Mucosa of rectum (tissue), 2 donors: Measurements from ENCODE around the gene FLT3.
"Not testable (repeated sequence)": the region's sequence is repeated elsewhere in the genome, so short reads cannot be mapped to it uniquely, and the experiment has no call there.

Experiments
- H3K27ac ChIP-seq, 2 donors: one replicate each; pipeline ENCODE4 v1.7.0; 2013; ENCODE audit warnings: inconsistent platforms in 2 of 2, low read depth in 2 of 2, low read length in 2 of 2
- H3K27me3 ChIP-seq, 2 donors: one replicate each; pipeline ENCODE4 v1.7.0; 2013; ENCODE audit warnings: low read length in 2 of 2; ENCODE audit not compliant: control insufficient read depth in 2 of 2, insufficient read depth in 2 of 2
- H3K36me3 ChIP-seq, 2 donors: one replicate each; pipeline ENCODE4 v1.7.0; 2013; ENCODE audit warnings: low read length in 2 of 2; ENCODE audit not compliant: control insufficient read depth in 2 of 2, insufficient read depth in 2 of 2
- H3K4me1 ChIP-seq, 2 donors: one replicate each; pipeline ENCODE4 v1.7.0; 2013; ENCODE audit warnings: low read length in 2 of 2, mild to moderate bottlenecking in 1 of 2; ENCODE audit not compliant: control insufficient read depth in 2 of 2, insufficient read depth in 2 of 2
- H3K4me3 ChIP-seq, 2 donors: one replicate each; pipeline ENCODE4 v1.7.0; 2013; ENCODE audit warnings: low read length in 2 of 2
- H3K9ac ChIP-seq, 2 donors: one replicate each; pipeline ENCODE4 v1.7.0; 2013; ENCODE audit warnings: low read length in 2 of 2, low read depth in 1 of 2, mild to moderate bottlenecking in 1 of 2
- H3K9me3 ChIP-seq, 2 donors: one replicate each; pipeline ENCODE4 v1.7.0; 2013; ENCODE audit warnings: low read length in 2 of 2; ENCODE audit not compliant: control insufficient read depth in 2 of 2
- donor health status: healthy.
- donor health status: Normal muscosa, but diverticular disease.

FLT3 gene

DNA sequence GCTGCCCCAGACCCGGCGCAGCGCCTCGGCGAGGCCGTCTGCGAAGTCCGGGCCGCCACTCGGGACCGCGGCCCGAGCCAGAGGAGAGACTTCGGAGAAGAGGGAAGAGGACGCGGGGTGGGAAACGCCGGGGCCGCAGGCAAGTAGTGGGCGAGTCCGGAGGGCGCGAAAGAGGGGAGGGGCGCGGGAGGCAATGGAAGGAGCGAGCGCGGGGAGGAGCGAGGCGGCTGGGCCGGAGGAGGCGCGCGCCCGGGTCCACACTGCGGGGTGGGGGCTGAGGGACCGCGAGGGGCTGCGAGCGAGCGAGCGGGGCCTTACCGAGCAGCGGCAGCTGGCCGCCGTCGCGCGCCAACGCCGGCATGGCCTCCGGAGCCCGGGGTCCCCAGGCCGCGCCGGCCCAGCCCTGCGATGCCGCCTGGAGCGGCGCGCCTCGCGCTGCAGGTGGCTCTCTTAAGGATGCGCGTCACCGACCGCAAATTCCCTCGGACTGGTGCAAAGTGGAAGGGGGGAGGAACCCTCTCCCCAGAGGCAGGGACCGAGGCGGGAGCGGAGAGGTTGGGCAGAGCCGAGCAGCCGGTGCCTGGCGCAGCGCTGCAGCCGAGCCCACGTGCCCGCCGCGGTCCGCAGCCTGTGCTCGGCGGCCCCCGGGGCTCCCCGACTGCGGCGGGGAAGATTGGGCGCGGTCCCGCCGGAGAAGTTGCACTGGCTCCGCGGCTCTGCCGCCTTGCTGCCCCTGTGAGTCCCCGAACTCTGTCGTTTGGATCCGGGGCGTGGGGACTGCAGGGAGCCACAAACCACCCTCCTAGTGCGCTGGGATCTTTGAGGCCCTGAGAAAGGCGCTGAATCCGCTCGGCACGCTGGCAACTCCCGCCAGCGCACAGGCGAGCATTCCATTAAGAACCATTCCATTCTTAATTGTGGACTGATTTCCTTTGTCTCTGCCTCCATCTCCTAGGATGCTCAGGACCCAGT lies at the start of gene FLT3:
Gene FLT3, minus strand, starts transcription at position 427 of the 972 bp plus-strand sequence. Its CDS starts 66 bp downstream, at position 361.
- peak within 1 kb of the TSS; percentile 39 to 41 for H3K4me3 ChIP-seq
- H3K9ac ChIP-seq: no peak within 1 kb of the TSS
- H3K27ac ChIP-seq: no peak within 1 kb of the TSS
- no peaks in the 10 kb centered on the region for H3K36me3 ChIP-seq
- H3K4me1 ChIP-seq: peaks cover 0 to 7% of the 10 kb centered on the region in 2 donors
- peaks cover 4% of the 10 kb centered on the region in 2 donors for H3K9me3 ChIP-seq
- peaks cover 26 to 41% of the 10 kb centered on the region in 2 donors for H3K27me3 ChIP-seq

DNA sequence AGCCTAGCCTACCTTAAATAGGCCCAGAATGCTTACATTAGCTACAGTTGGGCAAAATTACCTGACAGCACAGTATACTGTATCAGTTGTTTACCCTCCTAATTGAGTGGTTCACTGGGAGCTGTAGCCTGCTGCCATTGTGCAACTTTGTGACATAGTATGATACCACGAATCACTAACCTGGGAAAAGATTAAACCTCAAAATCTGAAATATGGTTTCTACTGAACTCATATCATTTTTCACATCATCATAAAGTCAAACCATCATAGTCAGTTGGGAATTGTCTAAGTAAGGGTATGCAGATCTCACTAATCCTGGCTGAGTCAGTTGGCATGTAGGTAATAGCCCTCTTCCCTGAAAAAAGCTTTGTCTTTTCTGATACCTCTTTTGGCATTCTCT lies 47.1 kb upstream of the FLT3 start:
- Histone ChIP-seq H3K27ac (no peak overlapping the region), H3K27me3 (no peaks in the 10 kb centered on the region), H3K4me1 (no peaks in the 10 kb centered on the region), H3K9me3 (no peaks in the 10 kb centered on the region), H3K9ac (no peak overlapping the region), H3K4me3 (no peak overlapping the region), H3K36me3 (peaks cover 0 to 4% of the 10 kb centered on the region in 2 donors)

DNA sequence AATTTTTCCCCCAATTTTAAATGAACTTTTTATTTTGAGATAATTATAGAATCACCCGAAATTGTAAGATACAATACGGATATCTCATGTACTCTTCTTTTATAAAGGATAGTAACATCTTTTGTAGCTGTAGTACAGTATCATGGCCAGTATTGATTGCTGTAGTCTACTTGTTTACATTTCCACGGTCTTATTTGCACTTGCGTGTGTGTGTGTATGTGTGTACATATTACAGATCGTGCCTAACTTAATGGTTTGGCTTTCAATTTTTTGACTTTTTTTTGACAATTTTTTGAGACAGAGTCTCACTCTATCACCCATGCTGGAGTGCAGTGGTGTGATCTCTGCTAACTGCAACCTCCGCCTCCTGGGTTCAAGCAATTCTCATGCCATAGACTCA lies 44.7 kb upstream of the FLT3 start:
- Histone ChIP-seq H3K27me3 (no peaks in the 10 kb centered on the region), H3K36me3 (peaks cover 0 to 4% of the 10 kb centered on the region in 2 donors), H3K27ac (no peak overlapping the region), H3K9me3 (no peaks in the 10 kb centered on the region), H3K4me1 (peaks cover 3 to 11% of the 10 kb centered on the region in 2 donors), H3K9ac (no peak overlapping the region), H3K4me3 (no peak overlapping the region)

DNA sequence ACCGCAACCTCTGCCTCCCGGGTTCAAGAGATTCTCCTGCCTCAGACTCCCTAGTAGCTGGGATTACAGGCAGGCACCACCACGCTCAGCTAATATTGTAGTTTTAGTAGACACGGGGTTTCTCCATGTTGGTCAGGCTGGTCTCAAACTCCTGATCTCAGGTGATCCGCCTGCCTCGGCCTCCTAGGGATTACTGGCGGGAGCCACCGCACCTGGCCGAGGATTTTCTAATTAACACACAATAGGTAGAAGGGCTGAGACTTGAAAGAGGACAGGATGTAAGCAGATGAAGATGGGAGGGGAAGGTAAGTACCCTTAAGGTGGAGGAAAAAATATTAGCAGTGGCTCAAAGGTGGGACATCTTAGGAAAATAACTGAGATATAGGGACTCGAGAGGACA lies 41.2 kb upstream of the FLT3 start:
- H3K4me3 ChIP-seq, H3K27ac ChIP-seq, H3K9me3 ChIP-seq, H3K27me3 ChIP-seq, H3K36me3 ChIP-seq, H3K9ac ChIP-seq: not testable (repeated sequence)
- peaks cover 10 to 16% of the 10 kb centered on the region in 2 donors for H3K4me1 ChIP-seq

DNA sequence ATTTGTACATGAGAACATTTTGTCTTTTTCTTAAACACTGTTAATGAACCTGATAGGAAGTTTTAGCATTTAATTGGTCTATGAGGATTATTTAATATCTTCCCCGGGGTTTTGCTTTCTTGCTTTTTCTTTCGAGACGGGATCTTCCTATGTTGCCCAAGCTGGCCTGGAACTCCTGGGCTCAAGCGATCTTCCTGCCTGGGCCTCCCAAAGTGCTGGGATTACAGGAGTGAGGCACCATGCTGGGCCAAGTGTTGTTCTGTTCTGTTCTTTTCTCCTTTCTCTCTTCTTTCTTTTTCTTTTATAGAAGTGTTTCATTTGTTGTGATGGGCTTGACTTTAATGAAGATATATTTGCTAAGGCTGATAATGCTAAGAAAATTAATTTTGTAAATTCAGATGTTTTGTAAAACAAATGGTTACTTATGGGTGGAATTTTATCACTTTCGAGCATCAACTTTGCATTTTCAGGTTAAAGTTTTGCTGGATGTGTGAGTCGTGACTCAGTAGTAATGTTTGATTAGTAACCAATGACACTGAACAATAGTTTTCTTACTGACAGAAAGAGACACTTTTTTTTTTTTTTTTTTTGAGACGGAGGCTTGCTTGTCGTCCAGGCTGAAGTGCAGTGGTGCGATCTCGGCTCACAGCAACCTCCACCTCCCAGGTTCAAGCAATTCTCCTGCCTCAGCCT lies 40.2 kb upstream of the FLT3 start:
- peaks cover 10 to 16% of the 10 kb centered on the region in 2 donors for H3K4me1 ChIP-seq
- peak overlapping the region in 1 of 2 donors; percentile 96 for H3K27ac ChIP-seq
- no peaks in the 10 kb centered on the region for H3K36me3 ChIP-seq
- H3K4me3 ChIP-seq: peak overlapping the region; percentile 94 to 95
- H3K9me3 ChIP-seq: no peaks in the 10 kb centered on the region
- H3K27me3 ChIP-seq: no peaks in the 10 kb centered on the region
- peak overlapping the region; percentile 66 to 77 for H3K9ac ChIP-seq

DNA sequence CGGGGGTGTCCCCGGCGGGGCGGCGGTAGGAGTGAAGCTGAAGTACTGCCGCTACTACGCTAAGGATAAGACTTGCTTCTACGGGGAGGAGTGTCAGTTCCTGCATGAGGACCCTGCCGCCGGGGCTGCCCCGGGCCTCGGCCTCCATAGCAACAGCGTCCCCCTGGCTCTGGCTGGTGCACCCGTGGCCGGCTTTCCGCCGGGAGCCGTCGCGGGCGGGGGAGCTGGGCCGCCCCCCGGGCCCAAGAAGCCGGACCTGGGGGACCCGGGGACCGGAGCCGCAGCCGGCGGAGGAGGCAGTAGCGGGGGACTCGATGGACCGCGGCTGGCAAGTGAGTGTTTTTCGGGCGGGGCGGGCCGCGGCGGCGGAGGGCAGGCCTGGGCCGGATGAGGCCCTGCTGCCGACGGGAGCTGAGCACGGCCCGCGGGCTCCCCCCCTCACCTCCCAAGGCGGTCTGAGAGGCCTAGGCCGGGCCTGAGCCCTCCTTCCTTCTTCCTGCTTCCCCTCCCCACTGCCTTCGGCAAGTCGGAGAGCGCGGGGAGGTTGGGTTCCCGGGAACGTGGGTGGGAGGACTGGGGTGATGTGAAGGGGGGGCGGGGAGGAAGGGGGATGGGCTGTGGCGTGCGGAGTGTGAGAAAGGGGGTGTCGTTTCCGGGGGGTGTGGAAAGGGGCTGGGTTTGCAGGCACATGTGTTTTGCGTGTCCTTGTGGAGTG lies 38.5 kb upstream of the FLT3 start:
- H3K36me3 ChIP-seq: no peaks in the 10 kb centered on the region
- H3K4me3 ChIP-seq: peak overlapping the region; percentile 94 to 95
- peak overlapping the region; percentile 96 to 99 for H3K27ac ChIP-seq
- H3K27me3 ChIP-seq: no peaks in the 10 kb centered on the region
- peaks cover 10 to 16% of the 10 kb centered on the region in 2 donors for H3K4me1 ChIP-seq
- peak overlapping the region; percentile 84 to 93 for H3K9ac ChIP-seq
- no peaks in the 10 kb centered on the region for H3K9me3 ChIP-seq

DNA sequence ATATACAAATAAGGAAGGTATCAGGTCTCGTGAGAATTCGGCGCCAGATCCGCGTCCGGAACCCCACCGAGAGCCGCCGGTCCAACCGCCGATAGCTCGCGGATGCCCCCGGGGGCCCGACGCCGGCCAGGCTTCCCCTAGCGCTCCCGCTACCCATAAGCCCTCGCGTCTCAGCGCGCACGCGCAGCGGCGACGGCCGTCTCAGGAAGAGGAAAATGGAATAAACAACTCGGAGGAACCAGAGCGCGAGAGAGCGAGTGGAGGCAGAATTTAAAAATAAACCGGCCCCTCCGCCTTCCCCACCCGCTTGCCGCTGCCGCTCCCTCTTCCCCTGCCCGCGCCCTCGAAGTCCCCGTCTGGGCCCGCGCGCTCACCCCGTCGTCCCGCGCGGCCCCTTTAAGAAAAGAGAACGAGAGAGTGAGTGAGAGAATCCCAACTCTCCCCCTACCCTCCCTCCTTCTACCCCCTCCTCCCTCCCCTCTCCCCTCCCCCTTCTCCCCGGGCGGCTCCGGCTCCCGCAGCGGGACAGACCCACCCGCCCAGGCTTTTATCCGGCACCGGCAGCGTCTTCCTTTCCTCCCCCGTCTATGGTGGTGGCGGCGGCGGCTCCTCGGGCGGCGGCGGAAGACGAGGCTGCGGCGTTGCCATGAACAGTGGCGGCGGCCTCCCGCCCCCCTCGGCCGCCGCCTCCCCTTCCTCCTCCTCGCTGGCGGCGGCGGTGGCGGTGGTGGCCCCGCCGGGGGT lies 37.8 kb upstream of the FLT3 start, which contains the start of gene PAN3:
Gene PAN3, plus strand, starts transcription at position 534 of the 744 bp plus-strand sequence. Its CDS starts 113 bp downstream, at position 647.
- H3K4me1 ChIP-seq: peaks cover 10 to 16% of the 10 kb centered on the region in 2 donors
- H3K27me3 ChIP-seq: no peaks in the 10 kb centered on the region
- H3K4me3 ChIP-seq: peak within 1 kb of the TSS; percentile 94 to 95
- H3K27ac ChIP-seq: peak within 1 kb of the TSS; percentile 96 to 99
- H3K9me3 ChIP-seq: no peaks in the 10 kb centered on the region
- peak within 1 kb of the TSS; percentile 86 to 93 for H3K9ac ChIP-seq
- no peaks in the 10 kb centered on the region for H3K36me3 ChIP-seq

DNA sequence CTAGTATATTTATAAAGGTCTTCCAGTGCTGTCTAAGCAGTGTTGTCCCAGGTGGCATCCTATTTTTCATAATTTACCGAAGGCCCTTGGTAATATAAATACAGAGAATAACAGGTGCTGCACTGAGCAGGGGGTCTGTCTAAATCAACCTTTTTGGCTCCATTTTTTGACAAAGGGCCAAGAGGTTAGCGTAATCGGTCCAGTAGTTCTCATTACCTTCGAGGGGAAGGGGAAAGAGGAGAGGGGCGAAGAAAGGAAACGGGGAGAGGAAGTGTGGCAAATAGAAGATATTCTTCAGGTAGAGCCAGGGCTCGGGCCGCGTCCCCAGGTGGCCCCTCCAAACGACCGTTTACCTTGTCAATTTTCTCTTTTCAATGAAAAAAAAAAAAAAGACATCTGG lies 37.2 kb upstream of the FLT3 start:
- no peaks in the 10 kb centered on the region for H3K27me3 ChIP-seq
- no peaks in the 10 kb centered on the region for H3K36me3 ChIP-seq
- peaks cover 10 to 16% of the 10 kb centered on the region in 2 donors for H3K4me1 ChIP-seq
- H3K4me3 ChIP-seq: peak overlapping the region; percentile 94 to 95
- peak overlapping the region; percentile 96 to 99 for H3K27ac ChIP-seq
- H3K9ac ChIP-seq: peak overlapping the region; percentile 86 to 93
- H3K9me3 ChIP-seq: no peaks in the 10 kb centered on the region

DNA sequence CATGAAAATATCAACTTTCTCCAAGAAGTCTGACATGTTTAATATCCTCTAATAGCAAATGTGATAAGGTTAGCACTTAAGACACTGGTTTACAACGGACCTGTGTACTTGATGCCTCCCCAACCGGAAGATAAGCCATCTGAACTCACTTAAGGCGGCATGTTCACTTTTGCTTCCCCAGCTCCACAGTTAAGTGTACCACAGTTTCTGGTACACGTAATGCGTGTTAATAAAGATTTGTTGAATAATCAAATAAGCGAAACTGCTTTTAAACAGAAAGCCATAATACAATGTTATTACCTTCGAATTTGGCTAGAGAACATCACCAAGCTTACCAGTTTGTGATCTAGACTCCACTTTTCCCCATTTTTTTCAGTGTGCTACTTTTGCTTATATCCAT lies 36.5 kb upstream of the FLT3 start:
- no peak overlapping the region for H3K27ac ChIP-seq
- H3K4me3 ChIP-seq: peak overlapping the region; percentile 94 to 95

More for the DNA sequence above, 36.5 kb upstream of the FLT3 start:
- no peaks in the 10 kb centered on the region for H3K36me3 ChIP-seq
- H3K9ac ChIP-seq: peak overlapping the region; percentile 86 to 93
- no peaks in the 10 kb centered on the region for H3K9me3 ChIP-seq
- H3K27me3 ChIP-seq: no peaks in the 10 kb centered on the region
- peaks cover 10 to 15% of the 10 kb centered on the region in 2 donors for H3K4me1 ChIP-seq
